Lower lobe of right lung (tissue), 2 donors: ENCODE data around the gene GUCA2B. TPM values are rescaled to one million over a fixed set of nuclear protein-coding genes. Genes with fewer than 3 reads are reported as not detected.

Experiments
- ATAC-seq, 2 donors: fragments of 200-7000 bp; cut with Tn5 transposase; one replicate each; pipeline ENCODE4 v1.9.1; 2020 to 2022; ENCODE audit warnings: mild to moderate bottlenecking in 2 of 2, moderate library complexity in 2 of 2
- DNase-seq: peaks from one replicate; pipeline ENCODE4 v3.0.0-alpha.2; 2020
- H3K27ac ChIP-seq: fragments of 200-600 bp; one replicate; pipeline ENCODE4 v1.8.0; 2022
- H3K27me3 ChIP-seq: fragments of 200-600 bp; one replicate; pipeline ENCODE4 v1.8.0; 2022; ENCODE audit warnings: low read depth
- H3K36me3 ChIP-seq: fragments of 200-600 bp; one replicate; pipeline ENCODE4 v1.8.0; 2022; ENCODE audit warnings: mild to moderate bottlenecking
- H3K4me1 ChIP-seq: fragments of 200-600 bp; one replicate; pipeline ENCODE4 v1.8.0; 2022
- H3K4me3 ChIP-seq: fragments of 200-600 bp; one replicate; pipeline ENCODE4 v1.8.0; 2022; ENCODE audit warnings: mild to moderate bottlenecking
- H3K9me3 ChIP-seq: fragments of 200-600 bp; one replicate; pipeline ENCODE4 v1.8.0; 2022
- CTCF ChIP-seq: fragments of 200-600 bp; IDR thresholded peaks from one replicate; pipeline ENCODE4 v1.8.0; 2022; ENCODE audit warnings: antibody characterized with exemption, mild to moderate bottlenecking
- intact Hi-C: fragments of 100-400 bp; cut with DNase I; formaldehyde crosslinking; loops from one replicate; pipeline ENCODE4 v1.11.0; 2022
- total RNA-seq: library from RNA; stranded (reverse); fragmentation: NEBNext Ultra II Directional; extraction: Animal tissue kit (Norgen Biotek cat#: 25700); gene quantifications from one replicate; pipeline ENCODE4 v1.2.1, GENCODE V29; 2021
- donor health status: DM: no; HTN: yes; CAD: no; lungs with severe emphysema.

The GUCA2B gene
- total RNA-seq, 1 donor from 2014 or later: not detected

GRCh38 chr1:42142894-42143675, 10.1 kb upstream of the GUCA2B start:
- Histone ChIP-seq H3K4me1 (no peaks in the 10 kb centered on the region), H3K4me3 (no peak overlapping the region), H3K9me3 (no peaks in the 10 kb centered on the region), H3K27ac (no peak overlapping the region), H3K36me3 (no peaks in the 10 kb centered on the region), H3K27me3 (peaks cover 29% of the 10 kb centered on the region)
- DNase-seq (peak; percentile 48), ATAC-seq (peak; percentile 44 to 57)
- TF ChIP-seq CTCF: no peak
- intact Hi-C loops: no loop called here

- Histone ChIP-seq H3K4me1 (no peaks in the 10 kb centered on the region), H3K36me3 (no peaks in the 10 kb centered on the region), H3K27me3 (peaks cover 29% of the 10 kb centered on the region), H3K27ac (no peak overlapping the region), H3K9me3 (no peaks in the 10 kb centered on the region), H3K4me3 (no peak overlapping the region)
- no peak for DNase-seq
- no peak for TF ChIP-seq CTCF
- ATAC-seq: no peak
- intact Hi-C loops: no loop called here
Observed at GRCh38 chr1:42143896-42144710, 9.1 kb upstream of the GUCA2B start.

- ATAC-seq (no peak), DNase-seq (no peak)
- no peak overlapping the region for H3K27ac ChIP-seq
- H3K9me3 ChIP-seq: no peaks in the 10 kb centered on the region
- no peak for TF ChIP-seq CTCF
- H3K27me3 ChIP-seq: peaks cover 29% of the 10 kb centered on the region
- no peak overlapping the region for H3K4me3 ChIP-seq
- intact Hi-C loops: no loop called here
- H3K36me3 ChIP-seq: no peaks in the 10 kb centered on the region
- H3K4me1 ChIP-seq: no peaks in the 10 kb centered on the region
Observed at GRCh38 chr1:42144711-42145388, 8.4 kb upstream of the GUCA2B start.

GRCh38 chr1:42145389-42145716, 7.9 kb upstream of the GUCA2B start:
- Histone ChIP-seq H3K27me3 (peaks cover 29% of the 10 kb centered on the region), H3K36me3 (no peaks in the 10 kb centered on the region), H3K27ac (no peak overlapping the region), H3K4me1 (no peaks in the 10 kb centered on the region), H3K9me3 (no peaks in the 10 kb centered on the region), H3K4me3 (no peak overlapping the region)
- no peak for ATAC-seq
- DNase-seq: no peak
- TF ChIP-seq CTCF: no peak
- intact Hi-C loops: no loop called here

- intact Hi-C loops: no loop called here
- Histone ChIP-seq H3K27ac (no peak overlapping the region), H3K4me3 (no peak overlapping the region), H3K27me3 (peaks cover 29% of the 10 kb centered on the region), H3K4me1 (no peaks in the 10 kb centered on the region), H3K9me3 (no peaks in the 10 kb centered on the region), H3K36me3 (no peaks in the 10 kb centered on the region)
- no peak for TF ChIP-seq CTCF
- ATAC-seq (no peak), DNase-seq (no peak)
Observed at GRCh38 chr1:42145764-42146625, 7.2 kb upstream of the GUCA2B start.
